HUES48 (cell line): Measurements from ENCODE around the gene EFCAB12.

Experiments
- H3K27ac ChIP-seq: one replicate; pipeline ENCODE4 v1.7.0; 2013; ENCODE audit warnings: low read depth, low read length, inconsistent platforms
- H3K27me3 ChIP-seq: 2 replicates; pipeline ENCODE4 v1.6.1; 2013; ENCODE audit warnings: mild to moderate bottlenecking, low read length; ENCODE audit not compliant: control insufficient read depth, insufficient read depth
- H3K36me3 ChIP-seq: 2 replicates; pipeline ENCODE4 v1.6.1; 2013; ENCODE audit warnings: low read length; ENCODE audit not compliant: control insufficient read depth, insufficient read depth
- H3K4me1 ChIP-seq: 2 replicates; pipeline ENCODE4 v1.6.1; 2013; ENCODE audit warnings: mild to moderate bottlenecking, low read length; ENCODE audit not compliant: control insufficient read depth, insufficient read depth
- H3K4me3 ChIP-seq: 2 replicates; pipeline ENCODE4 v1.5.1; 2013; ENCODE audit warnings: mild to moderate bottlenecking, low read depth, low read length
- H3K9ac ChIP-seq: 2 replicates; pipeline ENCODE4 v1.6.1; 2013; ENCODE audit warnings: mild to moderate bottlenecking, low read depth, low read length, moderate library complexity
- H3K9me3 ChIP-seq: 2 replicates; pipeline ENCODE4 v1.6.1; 2013; ENCODE audit warnings: low read length; ENCODE audit not compliant: control insufficient read depth, insufficient read depth

Gene EFCAB12

GRCh38 chr3:129445471-129445870 is 17.0 kb upstream of the EFCAB12 start:
- H3K36me3 ChIP-seq: no peaks in the 10 kb centered on the region

GRCh38 chr3:129442947-129443346 is 14.5 kb upstream of the EFCAB12 start:
- no peaks in the 10 kb centered on the region for H3K9me3 ChIP-seq
- no peak overlapping the region for H3K27ac ChIP-seq
- no peak overlapping the region for H3K4me3 ChIP-seq
- H3K36me3 ChIP-seq: peaks cover 3% of the 10 kb centered on the region
- H3K4me1 ChIP-seq: peaks cover 27% of the 10 kb centered on the region
- no peak overlapping the region for H3K9ac ChIP-seq
- no peaks in the 10 kb centered on the region for H3K27me3 ChIP-seq

More at GRCh38 chr3:129445471-129445870, 17.0 kb upstream of the EFCAB12 start:
- Histone ChIP-seq H3K9ac (no peak overlapping the region), H3K4me3 (no peak overlapping the region), H3K27ac (peak overlapping the region; percentile 17), H3K4me1 (peaks cover 42% of the 10 kb centered on the region), H3K27me3 (no peaks in the 10 kb centered on the region), H3K9me3 (no peaks in the 10 kb centered on the region)

DNA sequence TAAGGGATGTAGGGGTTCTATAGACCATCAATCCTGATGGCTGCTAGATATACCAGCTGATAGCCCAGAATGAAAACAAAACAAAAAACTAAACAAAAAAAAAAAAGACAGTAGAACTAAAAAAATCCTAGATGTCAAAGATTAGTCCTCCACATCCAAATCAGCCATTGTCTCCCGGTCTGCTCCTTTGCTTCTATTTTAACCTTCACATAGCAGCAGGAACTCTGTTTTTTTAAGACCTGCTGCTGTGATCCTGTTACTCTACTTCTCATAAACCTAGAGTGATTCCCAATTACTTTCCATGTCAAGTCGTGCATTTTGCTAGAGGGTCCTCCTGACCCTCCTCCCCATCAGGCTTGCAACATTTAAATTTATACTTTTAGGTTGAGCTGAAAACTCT is 14.1 kb upstream of the EFCAB12 start:
- no peak overlapping the region for H3K27ac ChIP-seq
- no peaks in the 10 kb centered on the region for H3K9me3 ChIP-seq
- H3K4me1 ChIP-seq: peaks cover 24% of the 10 kb centered on the region
- H3K4me3 ChIP-seq: no peak overlapping the region
- no peaks in the 10 kb centered on the region for H3K27me3 ChIP-seq
- no peak overlapping the region for H3K9ac ChIP-seq
- peaks cover 8% of the 10 kb centered on the region for H3K36me3 ChIP-seq

GRCh38 chr3:129441782-129442181 is 13.3 kb upstream of the EFCAB12 start:
- no peaks in the 10 kb centered on the region for H3K27me3 ChIP-seq
- H3K9ac ChIP-seq: no peak overlapping the region
- peaks cover 20% of the 10 kb centered on the region for H3K4me1 ChIP-seq
- no peaks in the 10 kb centered on the region for H3K9me3 ChIP-seq
- peaks cover 15% of the 10 kb centered on the region for H3K36me3 ChIP-seq
- H3K27ac ChIP-seq: peak overlapping the region; percentile 39
- H3K4me3 ChIP-seq: no peak overlapping the region; the same call in 1 of the 2 replicates

- Histone ChIP-seq H3K27me3 (no peaks in the 10 kb centered on the region), H3K27ac (no peak overlapping the region), H3K4me3 (peak overlapping the region; percentile 100), H3K9ac (no peak overlapping the region), H3K36me3 (peaks cover 21% of the 10 kb centered on the region), H3K9me3 (no peaks in the 10 kb centered on the region), H3K4me1 (peaks cover 20% of the 10 kb centered on the region)
Measured at GRCh38 chr3:129441215-129441614, 12.8 kb upstream of the EFCAB12 start.

DNA sequence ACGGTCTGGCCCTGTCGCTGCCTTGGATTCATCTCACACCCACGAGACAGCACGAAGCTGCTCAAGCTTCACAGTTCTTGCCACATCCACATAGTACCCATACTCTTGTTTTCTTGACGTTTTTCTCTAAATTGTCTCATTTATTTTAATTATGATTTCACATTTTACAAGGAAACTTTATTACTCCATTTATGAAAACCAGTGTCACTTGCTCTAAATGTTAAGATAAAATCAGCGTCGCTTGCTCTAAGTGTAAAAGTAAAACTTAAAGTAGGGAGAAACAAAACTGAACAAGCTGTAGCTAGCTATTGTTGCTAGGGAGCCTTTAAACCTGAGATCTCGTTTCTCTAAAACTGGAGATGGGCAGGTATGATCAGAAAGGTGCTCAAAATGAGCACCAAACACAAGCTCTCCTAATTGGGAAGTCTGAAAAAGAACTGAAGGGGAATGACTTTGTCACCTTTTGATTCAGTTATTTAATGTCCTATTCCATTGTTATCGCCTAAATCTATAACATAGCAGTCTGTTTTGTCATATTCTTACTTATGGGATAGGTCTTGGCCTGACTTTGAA is 12.3 kb upstream of the EFCAB12 start:
- peak overlapping the region; percentile 57; the same call in 1 of the 2 replicates for H3K9ac ChIP-seq

DNA sequence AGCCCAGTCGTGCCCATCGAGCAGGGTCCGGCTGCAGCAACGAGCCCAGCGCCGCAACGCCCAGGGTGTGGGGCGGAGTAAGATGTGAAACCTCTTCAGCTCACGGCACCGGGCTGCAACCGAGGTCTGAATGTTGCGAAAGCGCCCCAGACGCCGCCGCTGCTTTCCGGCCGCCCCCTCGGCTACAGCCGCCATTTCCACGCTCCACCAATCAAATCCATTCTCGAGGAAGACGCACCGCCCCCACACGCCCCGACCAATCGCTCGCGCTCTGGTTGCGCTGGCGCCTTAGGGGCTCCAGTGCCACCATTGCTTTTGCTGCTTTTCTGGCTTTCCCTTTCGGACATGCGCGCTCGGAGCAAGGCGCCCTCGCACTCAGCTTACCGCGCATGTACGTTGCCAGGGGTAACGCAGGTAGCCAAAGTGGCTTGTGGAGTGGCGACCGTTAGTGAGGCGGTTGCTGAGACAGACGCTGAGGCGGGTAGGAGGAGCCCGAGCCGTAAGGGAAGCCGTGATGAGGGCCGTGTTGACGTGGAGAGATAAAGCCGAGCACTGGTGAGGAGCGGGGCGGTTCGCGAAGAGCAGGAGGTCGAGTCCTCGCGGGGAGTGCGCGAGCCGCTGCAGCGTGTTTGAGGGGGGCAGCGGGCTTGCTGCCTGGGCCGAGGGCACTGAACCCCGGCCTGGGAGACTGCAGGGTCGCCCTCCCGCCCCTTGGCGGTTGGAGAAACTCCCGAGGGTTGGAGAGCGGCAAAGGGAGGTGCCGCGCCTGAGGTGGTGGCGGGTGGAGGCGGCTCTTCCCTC is 11.6 kb upstream of the EFCAB12 start, which contains the start of the genes IFT122 and MBD4:
Gene IFT122, plus strand, starts transcription at position 408 of the 801 bp plus-strand sequence. Its CDS starts 107 bp downstream, at position 515.
Gene MBD4, minus strand, starts transcription at position 132 of the 801 bp plus-strand sequence. Its CDS starts 115 bp downstream, at position 17.
- H3K4me3 ChIP-seq: peak within 1 kb of the TSS; percentile 100
- no peaks in the 10 kb centered on the region for H3K27me3 ChIP-seq
- H3K4me1 ChIP-seq: peaks cover 20% of the 10 kb centered on the region

More for the DNA sequence above, 12.3 kb upstream of the EFCAB12 start:
- H3K4me1 ChIP-seq: peaks cover 20% of the 10 kb centered on the region
- peak overlapping the region; percentile 92 for H3K27ac ChIP-seq
- H3K9me3 ChIP-seq: no peaks in the 10 kb centered on the region
- H3K36me3 ChIP-seq: peaks cover 26% of the 10 kb centered on the region
- H3K27me3 ChIP-seq: no peaks in the 10 kb centered on the region
- H3K4me3 ChIP-seq: peak overlapping the region; percentile 100

GRCh38 chr3:129439226-129439816 is 10.9 kb upstream of the EFCAB12 start:
- peaks cover 40% of the 10 kb centered on the region for H3K36me3 ChIP-seq
- peaks cover 20% of the 10 kb centered on the region for H3K4me1 ChIP-seq
- no peaks in the 10 kb centered on the region for H3K27me3 ChIP-seq
- H3K9me3 ChIP-seq: no peaks in the 10 kb centered on the region
- H3K9ac ChIP-seq: peak overlapping the region; percentile 67
- peak overlapping the region; percentile 94 for H3K27ac ChIP-seq
- H3K4me3 ChIP-seq: peak overlapping the region; percentile 100

More for the DNA sequence above, 11.6 kb upstream of the EFCAB12 start, which contains the start of the genes IFT122 and MBD4:
- peaks cover 33% of the 10 kb centered on the region for H3K36me3 ChIP-seq
- peak within 1 kb of the TSS; percentile 67 for H3K9ac ChIP-seq
- peak within 1 kb of the TSS; percentile 94 for H3K27ac ChIP-seq
- H3K9me3 ChIP-seq: no peaks in the 10 kb centered on the region

DNA sequence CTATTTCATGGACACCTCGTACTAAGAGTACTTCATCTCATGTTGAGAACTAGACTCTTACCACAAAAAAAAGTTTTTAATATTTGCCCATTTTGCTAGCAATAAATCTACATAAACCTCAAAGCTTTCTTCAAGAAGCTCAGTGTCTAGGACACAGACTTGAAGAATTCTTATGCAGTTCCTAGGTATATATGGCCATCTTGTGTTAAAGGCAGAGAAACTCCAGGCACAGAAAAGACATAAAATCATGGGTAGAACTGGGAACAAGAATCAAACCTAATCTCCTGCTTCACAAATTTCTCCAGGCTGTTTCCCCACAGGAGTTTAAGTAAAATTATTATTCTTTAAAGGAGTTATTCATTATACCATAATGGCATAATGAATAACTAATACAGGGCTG is 6.9 kb upstream of the EFCAB12 start:
- no peaks in the 10 kb centered on the region for H3K27me3 ChIP-seq
- H3K4me3 ChIP-seq: no peak overlapping the region
- no peak overlapping the region for H3K27ac ChIP-seq
- H3K9me3 ChIP-seq: no peaks in the 10 kb centered on the region
- peaks cover 77% of the 10 kb centered on the region for H3K36me3 ChIP-seq
- no peak overlapping the region for H3K9ac ChIP-seq
- peaks cover 5% of the 10 kb centered on the region; the same call in 1 of the 2 replicates for H3K4me1 ChIP-seq

- Histone ChIP-seq H3K4me1 (peaks cover 14% of the 10 kb centered on the region), H3K36me3 (peaks cover 77% of the 10 kb centered on the region)
Measured at GRCh38 chr3:129434140-129434539, 5.7 kb upstream of the EFCAB12 start.

More at GRCh38 chr3:129434140-129434539, 5.7 kb upstream of the EFCAB12 start:
- H3K4me3 ChIP-seq: no peak overlapping the region
- no peak overlapping the region for H3K9ac ChIP-seq
- no peaks in the 10 kb centered on the region for H3K27me3 ChIP-seq
- H3K9me3 ChIP-seq: no peaks in the 10 kb centered on the region
- H3K27ac ChIP-seq: no peak overlapping the region
